ENCODE results near the gene DDX51. TPM values are rescaled to one million over a fixed set of nuclear protein-coding genes. Genes with fewer than 3 reads are reported as not detected.

Gene DDX51
- total and polyA plus RNA-seq, 4 donors, result 2.5 to 7.5 (median 5.5) TPM

- TF ChIP-seq, protein P1, sequence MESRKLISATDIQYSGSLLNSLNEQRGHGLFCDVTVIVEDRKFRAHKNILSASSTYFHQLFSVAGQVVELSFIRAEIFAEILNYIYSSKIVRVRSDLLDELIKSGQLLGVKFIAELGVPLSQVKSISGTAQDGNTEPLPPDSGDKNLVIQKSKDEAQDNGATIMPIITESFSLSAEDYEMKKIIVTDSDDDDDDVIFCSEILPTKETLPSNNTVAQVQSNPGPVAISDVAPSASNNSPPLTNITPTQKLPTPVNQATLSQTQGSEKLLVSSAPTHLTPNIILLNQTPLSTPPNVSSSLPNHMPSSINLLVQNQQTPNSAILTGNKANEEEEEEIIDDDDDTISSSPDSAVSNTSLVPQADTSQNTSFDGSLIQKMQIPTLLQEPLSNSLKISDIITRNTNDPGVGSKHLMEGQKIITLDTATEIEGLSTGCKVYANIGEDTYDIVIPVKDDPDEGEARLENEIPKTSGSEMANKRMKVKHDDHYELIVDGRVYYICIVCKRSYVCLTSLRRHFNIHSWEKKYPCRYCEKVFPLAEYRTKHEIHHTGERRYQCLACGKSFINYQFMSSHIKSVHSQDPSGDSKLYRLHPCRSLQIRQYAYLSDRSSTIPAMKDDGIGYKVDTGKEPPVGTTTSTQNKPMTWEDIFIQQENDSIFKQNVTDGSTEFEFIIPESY (IDR thresholded peaks at IDR 0.05), result no peak
Measured at GRCh38 chr12:132170637-132171292, 26.6 kb upstream of the DDX51 start (continued).

DNA sequence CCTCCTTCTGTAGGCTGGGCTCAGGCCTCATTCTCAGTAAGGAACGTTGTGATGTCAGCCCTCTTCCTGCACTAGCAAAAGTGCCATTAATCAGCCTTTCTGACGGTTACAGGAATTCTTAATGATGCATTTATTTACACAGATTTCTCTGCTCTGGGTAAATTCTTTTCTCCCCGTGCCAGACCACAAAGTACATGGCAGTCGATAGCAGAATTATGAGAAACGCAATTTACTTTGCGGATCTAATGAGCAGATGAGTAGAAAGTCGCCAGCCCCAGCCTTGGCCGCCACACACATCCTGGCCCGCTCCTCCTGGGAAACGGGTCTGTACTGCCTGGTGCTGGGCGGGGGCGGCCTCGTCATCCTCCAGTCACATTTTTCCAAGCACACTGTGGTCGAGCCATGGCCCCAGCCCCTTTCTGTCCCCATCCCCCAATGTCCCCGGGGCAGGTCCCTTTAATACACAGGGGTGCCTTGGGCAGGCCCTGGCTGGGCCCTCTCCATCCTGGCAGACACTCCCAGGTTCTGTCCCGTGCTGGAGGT is 26.0 kb upstream of the DDX51 start:
- DNase-seq (ENCODE audit: low spot score), result no peak
- Histone ChIP-seq H3K27ac (ENCODE audit: low read depth in 1 of 2, low read length in 2 of 2) (no peak overlapping the region), H3K36me3 (ENCODE audit: control insufficient read depth in 4 of 4, insufficient read depth in 3 of 4, low read depth in 1 of 4, low read length in 3 of 4) (no peaks in the 10 kb centered on the region), H3K9ac (ENCODE audit: low read depth in 1 of 2, low read length in 2 of 2) (no peak overlapping the region), H3K4me1 (ENCODE audit: control insufficient read depth in 4 of 4, insufficient read depth in 4 of 4, low read length in 3 of 4) (no peaks in the 10 kb centered on the region), H3K4me3 (ENCODE audit: low read depth in 1 of 3, low read length in 3 of 3) (no peak overlapping the region), H3K9me3 (ENCODE audit: control insufficient read depth in 4 of 4, low read length in 3 of 4) (no peaks in the 10 kb centered on the region), H3K27me3 (ENCODE audit: control insufficient read depth in 4 of 4, insufficient read depth in 4 of 4, low read length in 3 of 4) (peaks cover 0 to 10% (median 0%) of the 10 kb centered on the region in 4 donors)
- no peak for TF ChIP-seq NR2F2 (IDR thresholded peaks at IDR 0.05)
- TF ChIP-seq, protein P1 (IDR thresholded peaks at IDR 0.05), result no peak
- no peak for TF ChIP-seq YY1 (IDR thresholded peaks at IDR 0.05)
- no peak for TF ChIP-seq EGR1 (IDR thresholded peaks at IDR 0.05; ENCODE audit: low read depth in 2 of 2)
- TF ChIP-seq, protein P2, sequence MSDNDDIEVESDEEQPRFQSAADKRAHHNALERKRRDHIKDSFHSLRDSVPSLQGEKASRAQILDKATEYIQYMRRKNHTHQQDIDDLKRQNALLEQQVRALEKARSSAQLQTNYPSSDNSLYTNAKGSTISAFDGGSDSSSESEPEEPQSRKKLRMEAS (IDR thresholded peaks at IDR 0.05), result no peak
- TF ChIP-seq FOXA1 (IDR thresholded peaks at IDR 0.05), result no peak
- TF ChIP-seq FOXA2 (IDR thresholded peaks at IDR 0.05), result no peak
- TF ChIP-seq HNF4G (IDR thresholded peaks at IDR 0.05), result no peak
- no peak for TF ChIP-seq GABPA (IDR thresholded peaks at IDR 0.05 in 1 of 2, conservative IDR thresholded peaks at IDR 0.05 in 1 of 2)
- TF ChIP-seq CTCF (IDR thresholded peaks at IDR 0.05; ENCODE audit: low read depth, low read length, missing input control), result no peak
- no peak for TF ChIP-seq RXRA (IDR thresholded peaks at IDR 0.05)
- no peak for TF ChIP-seq RAD21 (IDR thresholded peaks at IDR 0.05)
- no peak for TF ChIP-seq HNF4A (conservative IDR thresholded peaks at IDR 0.05)
- 50% methylated on average over 16 of the region's 16 CpGs for WGBS

- no peak overlapping the region for H3K27ac ChIP-seq (ENCODE audit: low read depth in 1 of 2, low read length in 2 of 2)
- no peak overlapping the region for H3K9ac ChIP-seq (ENCODE audit: low read depth in 1 of 2, low read length in 2 of 2)
- peaks cover 0 to 10% (median 0%) of the 10 kb centered on the region in 4 donors for H3K27me3 ChIP-seq (ENCODE audit: control insufficient read depth in 4 of 4, insufficient read depth in 4 of 4, low read length in 3 of 4)
- no peaks in the 10 kb centered on the region for H3K36me3 ChIP-seq (ENCODE audit: control insufficient read depth in 4 of 4, insufficient read depth in 3 of 4, low read depth in 1 of 4, low read length in 3 of 4)
- no peaks in the 10 kb centered on the region for H3K9me3 ChIP-seq (ENCODE audit: control insufficient read depth in 4 of 4, low read length in 3 of 4)
- 78% methylated on average over 17 of the region's 17 CpGs for WGBS
- no peak overlapping the region for H3K4me3 ChIP-seq (ENCODE audit: low read depth in 1 of 3, low read length in 3 of 3)
- H3K4me1 ChIP-seq (ENCODE audit: control insufficient read depth in 4 of 4, insufficient read depth in 4 of 4, low read length in 3 of 4), result no peaks in the 10 kb centered on the region
- no peak for DNase-seq (ENCODE audit: low spot score)
- TF ChIP-seq CTCF (IDR thresholded peaks at IDR 0.05; ENCODE audit: low read depth, low read length, missing input control) (no peak), GABPA (IDR thresholded peaks at IDR 0.05 in 1 of 2, conservative IDR thresholded peaks at IDR 0.05 in 1 of 2) (no peak), YY1 (IDR thresholded peaks at IDR 0.05) (no peak), HNF4G (IDR thresholded peaks at IDR 0.05) (no peak)
- TF ChIP-seq, protein P3, sequence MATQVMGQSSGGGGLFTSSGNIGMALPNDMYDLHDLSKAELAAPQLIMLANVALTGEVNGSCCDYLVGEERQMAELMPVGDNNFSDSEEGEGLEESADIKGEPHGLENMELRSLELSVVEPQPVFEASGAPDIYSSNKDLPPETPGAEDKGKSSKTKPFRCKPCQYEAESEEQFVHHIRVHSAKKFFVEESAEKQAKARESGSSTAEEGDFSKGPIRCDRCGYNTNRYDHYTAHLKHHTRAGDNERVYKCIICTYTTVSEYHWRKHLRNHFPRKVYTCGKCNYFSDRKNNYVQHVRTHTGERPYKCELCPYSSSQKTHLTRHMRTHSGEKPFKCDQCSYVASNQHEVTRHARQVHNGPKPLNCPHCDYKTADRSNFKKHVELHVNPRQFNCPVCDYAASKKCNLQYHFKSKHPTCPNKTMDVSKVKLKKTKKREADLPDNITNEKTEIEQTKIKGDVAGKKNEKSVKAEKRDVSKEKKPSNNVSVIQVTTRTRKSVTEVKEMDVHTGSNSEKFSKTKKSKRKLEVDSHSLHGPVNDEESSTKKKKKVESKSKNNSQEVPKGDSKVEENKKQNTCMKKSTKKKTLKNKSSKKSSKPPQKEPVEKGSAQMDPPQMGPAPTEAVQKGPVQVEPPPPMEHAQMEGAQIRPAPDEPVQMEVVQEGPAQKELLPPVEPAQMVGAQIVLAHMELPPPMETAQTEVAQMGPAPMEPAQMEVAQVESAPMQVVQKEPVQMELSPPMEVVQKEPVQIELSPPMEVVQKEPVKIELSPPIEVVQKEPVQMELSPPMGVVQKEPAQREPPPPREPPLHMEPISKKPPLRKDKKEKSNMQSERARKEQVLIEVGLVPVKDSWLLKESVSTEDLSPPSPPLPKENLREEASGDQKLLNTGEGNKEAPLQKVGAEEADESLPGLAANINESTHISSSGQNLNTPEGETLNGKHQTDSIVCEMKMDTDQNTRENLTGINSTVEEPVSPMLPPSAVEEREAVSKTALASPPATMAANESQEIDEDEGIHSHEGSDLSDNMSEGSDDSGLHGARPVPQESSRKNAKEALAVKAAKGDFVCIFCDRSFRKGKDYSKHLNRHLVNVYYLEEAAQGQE (IDR thresholded peaks at IDR 0.05), result no peak
- TF ChIP-seq, protein P2 (IDR thresholded peaks at IDR 0.05), result no peak
Measured at GRCh38 chr12:132169376-132169775, 25.3 kb upstream of the DDX51 start.

All from liver (tissue), 9 donors.